SJCRH30 (cell line): ENCODE results near the gene PALLD. TPM values are rescaled to one million over a fixed set of nuclear protein-coding genes. Genes with fewer than 3 reads are reported as not detected.
"Not testable (repeated sequence)": the region's sequence is repeated elsewhere in the genome, so short reads cannot be mapped to it uniquely, and the experiment has no call there.

ENCODE experiments used
- DNase-seq, 2 experiments: peaks; one replicate each; pipeline ENCODE4 v3.0.0-alpha.2; 2015 to 2020
- H3K27ac ChIP-seq: fragments of 250-450 bp; sonication (Bioruptor Pico); 2 replicates; pipeline ENCODE4 v1.5.1; 2020; ENCODE audit warnings: mild to moderate bottlenecking, moderate library complexity
- H3K27me3 ChIP-seq: fragments of 250-450 bp; sonication (Bioruptor Pico); 2 replicates; pipeline ENCODE4 v1.5.1; 2020; ENCODE audit warnings: mild to moderate bottlenecking, moderate library complexity
- H3K36me3 ChIP-seq: fragments of 250-450 bp; sonication (Bioruptor Pico); 2 replicates; pipeline ENCODE4 v1.5.1; 2020; ENCODE audit warnings: mild to moderate bottlenecking, moderate library complexity
- H3K4me1 ChIP-seq: fragments of 250-450 bp; sonication (Bioruptor Pico); 2 replicates; pipeline ENCODE4 v1.5.1; 2020; ENCODE audit warnings: mild to moderate bottlenecking, moderate library complexity
- H3K4me3 ChIP-seq: fragments of 250-450 bp; sonication (Bioruptor Pico); 2 replicates; pipeline ENCODE4 v1.5.1; 2020; ENCODE audit warnings: mild to moderate bottlenecking, moderate library complexity
- H3K9me3 ChIP-seq: fragments of 250-450 bp; sonication (Bioruptor Pico); replicated peaks from 2 replicates; pipeline ENCODE4 v1.5.1; 2020; ENCODE audit warnings: mild to moderate bottlenecking, moderate library complexity
- total RNA-seq: library from RNA; depleted of rRNA; stranded (reverse); fragments of >200 nt; shearing (Covaris generic); gene quantifications from 2 replicates; pipeline ENCODE4 v1.2.3, GENCODE V29; 2014

PALLD gene
- total RNA-seq, 1 experiment from 2014 or later: 47.3 TPM

DNA sequence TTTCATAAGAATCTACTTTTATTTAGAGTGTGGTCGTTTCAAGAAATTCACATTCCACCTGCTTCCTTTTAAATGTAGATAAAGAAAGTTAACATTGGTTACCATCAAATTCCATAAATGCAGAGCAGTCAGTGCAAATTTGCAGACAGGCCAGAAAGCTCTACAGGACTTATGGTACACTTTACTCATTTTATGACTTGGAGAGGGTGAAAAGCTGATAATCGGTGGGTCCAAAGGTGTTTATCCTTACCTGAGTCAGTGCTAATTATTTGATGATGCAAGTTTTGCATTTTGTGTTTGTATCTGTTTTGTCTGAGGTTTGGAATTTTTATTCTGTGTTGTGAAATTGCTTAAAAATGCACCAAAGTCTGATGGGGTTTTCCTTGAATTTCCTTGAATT, 193.3 kb downstream of the PALLD start:
- Histone ChIP-seq H3K9me3 (no peaks in the 10 kb centered on the region), H3K4me1 (no peaks in the 10 kb centered on the region), H3K4me3 (no peak overlapping the region), H3K27ac (no peak overlapping the region), H3K27me3 (no peaks in the 10 kb centered on the region), H3K36me3 (peaks cover 26% of the 10 kb centered on the region)
- no peak for DNase-seq

DNA sequence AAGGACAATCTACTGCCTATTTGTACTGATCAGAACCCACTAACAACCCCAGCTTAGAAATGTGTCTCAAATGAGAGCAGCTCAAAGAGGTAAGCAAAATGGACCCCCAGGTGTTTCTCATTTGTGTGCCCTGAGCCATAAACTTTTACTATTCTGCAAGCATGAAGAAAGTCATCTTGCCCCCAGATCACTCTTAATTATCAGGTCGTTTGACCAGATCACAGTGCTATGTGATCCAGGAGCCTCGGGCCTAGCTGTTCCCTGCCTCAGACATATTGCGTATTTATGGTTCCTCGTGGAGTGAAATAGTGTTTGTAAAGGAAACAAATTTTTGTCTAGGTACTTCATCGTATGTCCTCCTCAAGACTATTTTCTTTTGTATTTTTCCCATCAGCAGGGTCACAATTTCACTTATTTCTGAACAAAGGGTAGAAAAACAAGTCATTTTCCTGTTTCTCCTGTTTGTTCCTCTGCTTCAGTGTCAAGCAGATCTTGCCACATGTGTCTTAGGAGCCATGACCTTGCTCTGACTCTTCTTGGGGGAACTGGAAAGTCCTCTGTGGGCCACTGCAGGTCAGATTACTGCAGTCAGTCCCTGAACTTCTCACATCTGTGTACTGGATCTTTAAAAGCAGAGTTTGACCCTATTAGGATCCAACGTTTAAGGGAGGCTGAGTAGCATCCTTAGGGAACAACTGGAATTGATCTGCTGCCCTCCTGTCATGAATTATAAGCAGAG, 194.9 kb downstream of the PALLD start:
- DNase-seq: no peak
- H3K27ac ChIP-seq: no peak overlapping the region
- no peaks in the 10 kb centered on the region for H3K4me1 ChIP-seq
- no peak overlapping the region for H3K4me3 ChIP-seq
- peaks cover 24% of the 10 kb centered on the region for H3K36me3 ChIP-seq
- H3K9me3 ChIP-seq: no peaks in the 10 kb centered on the region
- H3K27me3 ChIP-seq: no peaks in the 10 kb centered on the region

DNA sequence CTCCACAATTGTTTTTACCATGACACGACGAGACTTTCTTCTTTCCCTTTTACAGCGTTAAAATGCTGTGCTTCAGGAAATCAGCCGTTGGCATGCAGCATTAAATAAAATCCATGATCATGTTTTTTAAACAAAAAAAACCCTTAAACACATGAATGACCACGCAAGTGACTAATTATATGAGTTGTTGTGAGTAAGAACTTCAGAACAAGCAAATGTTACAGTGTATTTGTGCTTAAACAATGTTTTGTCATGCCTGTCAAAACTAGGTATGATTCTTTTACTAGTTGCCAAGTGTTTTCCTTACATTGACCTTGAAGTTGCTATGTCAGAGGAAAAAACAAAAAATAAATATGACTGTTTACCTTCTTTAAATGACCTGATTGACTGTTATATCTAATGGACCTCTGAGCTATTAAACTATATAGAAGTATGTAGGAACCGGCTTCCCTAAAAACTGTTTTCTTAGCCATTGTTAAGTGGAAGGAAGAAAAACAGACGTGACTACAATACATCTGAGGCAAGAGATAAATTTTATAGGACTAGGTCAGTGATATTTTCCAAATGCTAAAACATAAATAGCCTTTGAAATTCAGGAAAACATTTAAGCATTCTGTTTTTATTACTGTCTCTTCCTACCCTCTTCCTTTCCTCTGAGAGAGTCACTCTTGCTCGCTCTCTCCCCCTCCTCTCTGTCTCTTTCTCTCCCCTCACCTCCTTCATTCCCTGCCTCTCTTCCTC, 197.1 kb downstream of the PALLD start:
- Histone ChIP-seq H3K27me3 (no peaks in the 10 kb centered on the region), H3K4me3 (no peak overlapping the region), H3K9me3 (no peaks in the 10 kb centered on the region), H3K4me1 (no peaks in the 10 kb centered on the region), H3K27ac (no peak overlapping the region), H3K36me3 (peaks cover 30% of the 10 kb centered on the region)
- no peak for DNase-seq

DNA sequence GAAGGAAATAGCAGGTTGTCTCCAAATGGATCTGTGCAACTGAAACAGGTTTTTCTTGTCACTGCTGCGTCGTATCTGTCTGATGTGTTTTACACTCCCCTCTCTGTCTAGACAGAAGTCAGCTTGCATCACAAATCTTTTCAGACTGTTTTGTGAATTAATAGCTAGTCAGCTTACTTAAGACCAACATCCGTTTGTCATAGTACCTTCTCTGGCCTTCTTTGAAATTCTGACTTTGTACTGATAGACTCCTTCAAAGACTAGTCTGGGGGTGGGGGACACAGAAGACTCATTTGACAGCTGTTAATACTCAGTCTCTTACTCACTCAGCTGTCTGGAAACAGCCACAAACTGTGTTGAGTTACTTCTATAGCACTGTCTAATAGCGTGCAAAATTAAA, 197.8 kb downstream of the PALLD start:
- H3K4me3 ChIP-seq: no peak overlapping the region
- no peaks in the 10 kb centered on the region for H3K9me3 ChIP-seq
- peak in 1 of 2 experiments; percentile 12 for DNase-seq
- H3K4me1 ChIP-seq: no peaks in the 10 kb centered on the region
- peaks cover 30% of the 10 kb centered on the region for H3K36me3 ChIP-seq
- no peaks in the 10 kb centered on the region for H3K27me3 ChIP-seq
- no peak overlapping the region for H3K27ac ChIP-seq

DNA sequence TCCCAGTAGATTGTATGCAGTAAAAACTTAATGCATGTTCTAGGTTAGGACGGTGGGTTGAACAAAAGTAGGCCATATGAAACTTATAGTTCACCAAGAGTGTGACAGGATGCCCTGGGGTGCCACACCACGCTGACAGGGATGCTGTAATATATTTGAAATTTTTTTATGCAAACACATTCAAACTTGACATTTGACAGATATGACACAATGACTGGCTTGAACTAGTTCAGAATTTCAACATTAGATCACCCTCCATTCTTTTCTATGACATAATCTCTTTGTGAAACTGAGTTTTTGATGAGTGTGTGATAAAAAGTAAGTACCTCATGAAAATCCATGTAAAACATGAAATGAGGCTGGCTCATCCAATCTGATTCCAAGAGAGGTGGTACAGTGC, 198.4 kb downstream of the PALLD start:
- no peak for DNase-seq
- no peaks in the 10 kb centered on the region for H3K9me3 ChIP-seq
- H3K27ac ChIP-seq: no peak overlapping the region
- no peaks in the 10 kb centered on the region for H3K27me3 ChIP-seq
- peaks cover 26% of the 10 kb centered on the region for H3K36me3 ChIP-seq
- no peak overlapping the region for H3K4me3 ChIP-seq
- H3K4me1 ChIP-seq: no peaks in the 10 kb centered on the region

DNA sequence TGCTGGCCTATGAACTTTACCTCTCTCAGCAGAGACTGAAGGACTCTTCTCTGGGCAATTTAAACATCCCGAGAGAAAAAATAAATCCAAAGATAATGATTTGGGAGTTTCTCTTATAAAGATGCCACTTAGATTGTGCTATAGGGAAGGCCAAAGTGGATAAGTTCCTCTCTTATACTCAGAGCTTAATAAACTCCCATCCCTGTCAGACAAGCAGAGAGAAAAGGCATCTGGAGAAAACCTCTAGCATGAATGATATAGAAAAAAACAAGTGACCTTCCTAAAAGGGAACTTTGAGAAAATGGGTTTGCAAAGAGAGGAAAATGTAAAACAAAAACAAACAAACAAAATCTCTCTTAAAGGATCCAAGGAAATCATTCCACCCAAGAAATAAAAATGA, 199.4 kb downstream of the PALLD start:
- no peak overlapping the region for H3K4me3 ChIP-seq
- H3K4me1 ChIP-seq: no peaks in the 10 kb centered on the region
- H3K27ac ChIP-seq: no peak overlapping the region
- no peaks in the 10 kb centered on the region for H3K9me3 ChIP-seq
- no peaks in the 10 kb centered on the region for H3K27me3 ChIP-seq
- peaks cover 27% of the 10 kb centered on the region for H3K36me3 ChIP-seq
- no peak for DNase-seq

DNA sequence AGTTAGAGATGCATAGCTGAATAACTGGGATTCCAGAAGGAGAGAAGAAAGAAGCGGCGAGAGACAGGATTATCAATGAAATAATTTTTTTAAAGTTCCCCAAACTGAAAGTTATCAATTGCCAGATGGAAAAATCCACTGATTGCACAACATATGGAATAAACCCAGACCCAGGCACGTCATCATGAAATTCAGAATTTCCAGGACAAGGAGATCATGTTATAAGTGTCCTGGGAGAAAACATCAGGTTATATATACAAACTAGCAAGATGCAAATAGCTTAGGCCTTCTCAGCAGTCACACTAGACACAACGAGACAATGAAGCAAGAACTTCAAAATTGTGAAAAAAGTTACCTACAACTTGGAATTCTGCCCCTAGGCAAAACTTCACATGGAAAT, 200.0 kb downstream of the PALLD start:
- Histone ChIP-seq H3K27ac (no peak overlapping the region), H3K36me3 (peaks cover 26% of the 10 kb centered on the region), H3K4me3 (no peak overlapping the region), H3K4me1 (no peaks in the 10 kb centered on the region), H3K9me3 (no peaks in the 10 kb centered on the region), H3K27me3 (no peaks in the 10 kb centered on the region)
- no peak for DNase-seq

DNA sequence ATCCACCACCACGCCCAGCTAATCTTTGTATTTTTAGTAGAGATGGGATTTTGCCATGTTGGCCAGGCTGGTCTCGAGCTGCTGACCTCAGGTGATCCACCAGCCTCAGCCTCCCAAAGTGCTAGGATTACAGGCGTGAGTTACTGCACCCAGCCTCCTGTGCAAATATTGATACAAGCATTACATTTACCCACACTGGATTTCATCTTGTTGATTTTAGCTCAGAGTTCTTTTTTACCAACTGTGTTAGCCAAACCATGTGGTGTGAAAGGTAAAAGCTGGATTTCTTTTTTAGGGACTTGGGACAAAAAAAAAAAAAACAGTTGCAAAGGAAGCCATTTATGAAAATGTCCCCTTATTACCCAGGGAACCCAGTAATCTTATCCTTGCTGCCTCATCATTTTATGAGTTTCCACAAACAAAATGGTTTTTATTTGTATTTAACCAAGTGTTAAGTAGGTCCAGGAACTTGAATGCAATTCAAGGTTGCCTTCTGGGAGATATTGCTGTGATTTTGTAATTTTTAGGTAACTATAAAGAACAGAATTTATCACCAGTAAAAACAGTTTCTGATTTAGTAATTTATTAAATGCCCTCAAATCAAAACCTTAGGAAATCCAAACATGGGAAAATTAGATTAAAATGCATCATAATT, 202.5 kb downstream of the PALLD start:
- DNase-seq: no peak

DNA sequence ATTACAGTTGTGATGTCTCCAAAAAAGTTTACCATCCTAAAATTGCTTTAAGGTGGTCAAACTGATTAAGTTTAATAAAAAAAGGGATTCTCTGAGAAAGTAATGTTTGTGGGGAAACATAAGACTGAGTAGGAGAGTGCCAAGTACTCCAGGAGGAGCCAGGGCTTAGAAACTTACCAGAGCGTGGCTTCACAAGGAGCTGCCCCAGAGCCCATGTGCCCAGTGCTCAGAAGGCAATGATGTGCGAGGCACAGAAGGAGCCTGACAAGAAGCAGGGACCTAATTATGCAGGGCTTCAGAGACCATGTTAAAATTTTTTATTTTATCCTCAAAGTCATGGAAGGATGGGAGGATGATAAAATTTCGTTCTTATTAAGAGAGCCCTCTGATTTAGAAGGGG, 204.2 kb downstream of the PALLD start:
- Histone ChIP-seq H3K27ac (no peak overlapping the region), H3K9me3 (no peaks in the 10 kb centered on the region)

More for the DNA sequence above, 202.5 kb downstream of the PALLD start:
- H3K4me3 ChIP-seq: no peak overlapping the region
- H3K27ac ChIP-seq: no peak overlapping the region
- no peaks in the 10 kb centered on the region for H3K4me1 ChIP-seq
- H3K36me3 ChIP-seq: peaks cover 24% of the 10 kb centered on the region
- H3K27me3 ChIP-seq: no peaks in the 10 kb centered on the region
- no peaks in the 10 kb centered on the region for H3K9me3 ChIP-seq

DNA sequence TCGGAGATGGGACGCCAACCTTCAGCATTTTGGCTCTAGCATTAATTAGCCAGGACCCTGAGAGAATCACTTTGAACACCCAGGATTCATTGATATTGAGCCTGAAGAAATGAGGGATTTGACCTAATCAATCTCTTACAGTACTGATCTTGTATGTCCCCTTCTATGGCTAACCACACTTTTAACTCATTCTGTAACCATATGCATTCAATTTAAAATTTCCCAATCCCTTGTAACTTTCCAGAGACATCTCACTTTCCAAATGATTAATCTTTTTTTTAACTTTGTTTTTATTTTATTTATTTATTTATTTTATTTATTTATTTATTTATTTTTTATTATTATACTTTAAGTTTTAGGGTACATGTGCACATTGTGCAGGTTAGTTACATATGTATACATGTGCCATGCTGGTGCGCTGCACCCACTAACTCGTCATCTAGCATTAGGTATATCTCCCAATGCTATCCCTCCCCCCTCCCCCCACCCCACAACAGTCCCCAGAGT, 205.8 kb downstream of the PALLD start:
- not testable (repeated sequence) for DNase-seq, H3K27me3 ChIP-seq, H3K4me3 ChIP-seq, H3K9me3 ChIP-seq, H3K4me1 ChIP-seq, H3K27ac ChIP-seq
- H3K36me3 ChIP-seq: peaks cover 20% of the 10 kb centered on the region

More for the DNA sequence above, 204.2 kb downstream of the PALLD start:
- Histone ChIP-seq H3K36me3 (peaks cover 24% of the 10 kb centered on the region), H3K4me3 (no peak overlapping the region), H3K27me3 (no peaks in the 10 kb centered on the region), H3K4me1 (no peaks in the 10 kb centered on the region)
- DNase-seq: no peak

DNA sequence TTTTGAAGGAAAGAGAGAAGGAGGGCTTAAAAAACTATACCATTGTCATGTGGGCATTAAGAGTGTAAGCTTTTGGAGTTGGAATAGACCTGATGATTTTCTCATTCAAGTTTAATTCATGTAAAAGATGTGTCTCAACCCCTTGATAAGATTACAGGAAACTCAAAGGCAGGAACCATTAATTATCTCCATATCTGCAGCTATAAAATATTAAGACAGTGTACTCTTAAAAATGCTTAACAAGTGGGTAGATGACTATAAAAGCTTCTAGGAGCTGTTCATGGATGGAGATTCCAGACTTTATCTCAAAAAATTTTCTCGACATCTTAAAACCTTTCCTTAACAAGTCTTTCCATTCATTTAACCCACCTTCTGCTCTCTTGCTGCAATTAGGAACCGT, 208.3 kb downstream of the PALLD start:
- Histone ChIP-seq H3K27ac (no peak overlapping the region), H3K4me3 (no peak overlapping the region), H3K27me3 (no peaks in the 10 kb centered on the region), H3K36me3 (peaks cover 27% of the 10 kb centered on the region), H3K4me1 (peaks cover 9% of the 10 kb centered on the region), H3K9me3 (no peaks in the 10 kb centered on the region)
- DNase-seq: no peak

DNA sequence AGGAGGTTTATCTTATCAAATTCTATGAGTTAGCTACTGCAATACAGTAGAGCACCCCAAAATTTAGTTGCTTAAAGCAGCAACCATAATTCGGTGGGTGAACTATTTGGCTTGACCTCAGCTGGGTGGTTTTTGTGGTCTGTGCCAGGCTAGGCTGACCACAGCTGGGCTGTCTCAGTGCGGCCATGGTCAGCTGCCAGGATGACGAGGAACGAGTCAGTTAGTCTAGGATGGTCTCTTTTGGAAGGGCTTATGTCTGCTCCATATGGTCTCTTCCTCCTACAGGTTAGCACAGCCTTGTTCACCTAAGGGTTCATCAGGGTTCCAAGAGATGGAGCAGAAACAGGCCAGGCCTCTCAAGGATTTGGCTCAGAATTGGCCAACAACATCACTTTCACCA, 210.4 kb downstream of the PALLD start:
- no peaks in the 10 kb centered on the region for H3K9me3 ChIP-seq
- no peak overlapping the region for H3K27ac ChIP-seq
- H3K36me3 ChIP-seq: peaks cover 25% of the 10 kb centered on the region
- no peak overlapping the region for H3K4me3 ChIP-seq
- H3K4me1 ChIP-seq: peaks cover 9% of the 10 kb centered on the region
- no peaks in the 10 kb centered on the region for H3K27me3 ChIP-seq
- peak; percentile 27 to 31 for DNase-seq

DNA sequence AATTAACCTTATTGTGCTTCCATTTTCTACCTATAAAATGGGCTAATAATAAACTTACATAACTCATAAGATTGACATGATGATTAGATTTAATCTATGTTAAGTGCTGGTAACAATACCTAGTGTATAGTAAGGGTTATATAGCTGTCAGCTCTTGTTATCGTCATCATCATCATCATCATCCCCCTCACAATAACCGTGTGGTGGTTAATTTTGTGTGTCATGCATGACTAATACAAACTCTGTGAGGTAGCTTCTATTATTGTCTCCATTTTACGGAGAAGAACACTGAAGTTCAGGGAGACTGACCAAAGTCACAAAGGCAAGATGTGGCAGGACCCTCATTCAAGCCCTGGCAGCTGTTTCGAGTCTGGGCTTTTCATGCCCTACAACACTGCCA, 211.3 kb downstream of the PALLD start:
- no peaks in the 10 kb centered on the region for H3K27me3 ChIP-seq
- no peaks in the 10 kb centered on the region for H3K9me3 ChIP-seq
- peaks cover 25% of the 10 kb centered on the region for H3K36me3 ChIP-seq
- no peak overlapping the region for H3K4me3 ChIP-seq
- H3K27ac ChIP-seq: no peak overlapping the region
- no peak for DNase-seq
- H3K4me1 ChIP-seq: peaks cover 9% of the 10 kb centered on the region

DNA sequence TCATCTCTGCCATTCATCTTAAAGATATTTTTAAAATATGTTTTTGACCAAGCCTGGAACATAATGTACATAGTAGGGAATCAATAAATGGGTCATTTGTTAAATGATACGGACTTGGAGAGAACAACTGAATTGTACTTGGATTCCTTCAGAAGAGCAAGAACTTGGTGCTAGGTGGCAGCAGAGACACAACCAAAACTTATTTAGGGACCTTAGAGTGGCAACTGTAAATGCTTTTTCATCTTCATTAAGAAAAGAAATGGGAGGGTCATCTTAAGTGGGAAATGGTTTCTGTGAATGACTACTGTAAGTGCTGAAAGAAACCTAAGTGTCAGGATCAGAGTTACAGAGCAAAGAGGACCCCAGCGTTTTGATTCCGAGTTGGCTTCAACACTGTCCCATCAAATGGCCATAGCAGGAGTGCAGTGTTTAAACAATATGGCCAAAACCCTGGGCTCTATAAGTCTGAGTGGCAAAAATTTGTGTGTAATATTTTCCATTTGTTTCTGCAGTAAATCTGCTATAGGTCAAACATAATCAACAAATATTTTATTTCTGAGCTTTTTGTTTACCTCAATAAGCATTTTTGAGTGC, 213.6 kb downstream of the PALLD start:
- H3K27me3 ChIP-seq: no peaks in the 10 kb centered on the region
- no peaks in the 10 kb centered on the region for H3K9me3 ChIP-seq
- H3K36me3 ChIP-seq: peaks cover 25% of the 10 kb centered on the region
- no peak overlapping the region for H3K27ac ChIP-seq
- H3K4me1 ChIP-seq: peaks cover 9% of the 10 kb centered on the region
- peak in 1 of 2 experiments; percentile 31 for DNase-seq
- no peak overlapping the region for H3K4me3 ChIP-seq
